Left lung (tissue), 10 donors: Measurements from ENCODE around the gene OLFM3. TPM values are rescaled to one million over a fixed set of nuclear protein-coding genes. Genes with fewer than 3 reads are reported as not detected.

ENCODE experiments used
- ATAC-seq: fragments of 200-7000 bp; cut with Tn5 transposase; one replicate; pipeline ENCODE4 v1.9.1; 2020; ENCODE audit warnings: moderate library complexity
- DNase-seq, 4 donors: peaks; one replicate each; pipeline ENCODE4 v3.0.0-alpha.2; 2013 to 2020
- H3K27ac ChIP-seq, 2 donors: fragments of 200-600 bp; sonication (generic) in 1 of 2; one replicate each; pipeline versions ENCODE4 v1.5.0 to v1.8.0; 2020 to 2021
- H3K27me3 ChIP-seq, 2 donors: fragments of 200-600 bp; sonication (generic) in 1 of 2; one replicate each; pipeline versions ENCODE4 v1.5.0 to v1.8.0; 2020 to 2021
- H3K36me3 ChIP-seq, 2 donors: fragments of 200-600 bp; sonication (generic) in 1 of 2; one replicate each; pipeline versions ENCODE4 v1.5.0 to v1.8.0; 2020 to 2021
- H3K4me1 ChIP-seq, 2 donors: fragments of 200-600 bp; one replicate each; pipeline ENCODE4 v1.8.0; 2021
- H3K4me3 ChIP-seq, 2 donors: fragments of 200-600 bp; sonication (generic) in 1 of 2; one replicate each; pipeline versions ENCODE4 v1.5.0 to v1.8.0; 2020 to 2021; ENCODE audit warnings: mild to moderate bottlenecking in 1 of 2
- H3K9me3 ChIP-seq, 2 donors: fragments of 200-600 bp; sonication (generic) in 1 of 2; one replicate each; pipeline versions ENCODE4 v1.5.0 to v1.8.0; 2020 to 2021
- CTCF ChIP-seq, 2 donors: fragments of 200-600 bp; sonication (generic) in 1 of 2; IDR thresholded peaks; one replicate each; pipeline versions ENCODE4 v1.5.0 to v1.8.0; 2021; ENCODE audit warnings: antibody characterized with exemption in 2 of 2
- intact Hi-C, 2 donors: fragments of 100-400 bp; cut with DNase I; formaldehyde crosslinking; loops; one replicate each; pipeline versions ENCODE4 v1.11.2 to v1.14.2; 2022
- polyA plus RNA-seq, 6 donors: library from polyadenylated mRNA; unstranded; fragments of 120-200 nt; gene quantifications; one replicate each; pipeline ENCODE4 v1.2.1, GENCODE V29; 2013; ENCODE audit not compliant: insufficient read length in 6 of 6
- total RNA-seq, 2 donors: library from RNA; stranded (reverse); fragmentation: NEBNext Ultra II Directional; extraction: Animal tissue kit (Norgen Biotek cat#: 25700); gene quantifications; one replicate each; pipeline ENCODE4 v1.2.1, GENCODE V29; 2021
- donor health status: DM: no; HTN: yes; CAD: no.
- donor health status: DM: no; HTN: no; CAD: no.

OLFM3 gene
- total and polyA plus RNA-seq, 8 donors = 1.6 to 5.9 (median 2.7) TPM; not detected in 2

DNA sequence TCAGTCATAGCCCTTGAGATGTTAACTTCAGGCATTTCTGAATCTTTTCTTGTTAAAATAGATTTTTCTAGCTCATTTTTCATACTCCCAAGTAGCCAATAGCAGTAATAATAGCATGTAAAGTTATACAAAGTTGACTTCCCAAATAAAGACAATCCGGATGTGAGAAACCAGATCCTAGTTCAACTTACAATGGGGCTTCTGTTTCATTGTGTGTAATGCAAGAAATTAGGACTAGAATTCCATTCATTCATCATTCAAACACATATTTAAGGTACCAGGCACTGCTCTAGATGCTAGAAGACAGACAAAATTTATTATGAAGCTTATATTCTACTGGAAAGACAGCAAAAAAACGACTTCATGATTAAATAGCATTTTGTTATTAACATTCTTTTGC, 240.3 kb downstream of the OLFM3 start:
- Histone ChIP-seq H3K36me3 (no peaks in the 10 kb centered on the region), H3K27me3 (no peaks in the 10 kb centered on the region), H3K4me3 (no peak overlapping the region), H3K27ac (no peak overlapping the region), H3K4me1 (no peaks in the 10 kb centered on the region), H3K9me3 (peaks cover 0 to 3% of the 10 kb centered on the region in 2 donors)
- ATAC-seq (no peak), DNase-seq (no peak)
- intact Hi-C loops = no loop called here
- TF ChIP-seq CTCF (IDR thresholded peaks at IDR 0.05) = no peak
